A549 (cell line): Measurements from ENCODE around the gene SKAP1. TPM values are rescaled to one million over a fixed set of nuclear protein-coding genes. Genes with fewer than 3 reads are reported as not detected.
A peak's percentile ranks its signal among the peaks of the same experiment; 100 is the strongest.

Experiments
- ATAC-seq, 2 experiments: fragments of 200-7000 bp in 1 of 2; fragments of >200 bp in 1 of 2; cut with Nextera tagmentation in 1 of 2; cut with Tn5 transposase in 1 of 2; 3 replicates each; pipeline versions ENCODE4 v1.8.0 to v1.9.1; 2018 to 2020; ENCODE audit warnings: mild to moderate bottlenecking in 1 of 2, moderate library complexity in 1 of 2
- CTCF ChIA-PET: fragments of 300-600 bp; sonication (Branson Sonifier 250); formaldehyde crosslinking; extraction: SDS; loops from one replicate; lab custom pipeline; 2021; ENCODE audit warnings: antibody characterized with exemption, inconsistent platforms; lab: Yijun Ruan, JAX
- POLR2A ChIA-PET: fragments of 350-600 bp; formaldehyde crosslinking; extraction: SDS; loops from one replicate; lab custom pipeline; 2021; ENCODE audit warnings: antibody characterized with exemption, inconsistent platforms; lab: Yijun Ruan, JAX
- DNase-seq, 2 experiments: peaks; one replicate each; pipeline versions ENCODE4 v3.0.0 to v3.0.0-alpha.2; 2011 to 2016; ENCODE audit warnings: low read depth in 1 of 2, low spot score in 1 of 2
- FAIRE-seq: peaks from 2 replicates; lab custom pipeline; 2011; peaks lifted over from hg19 to GRCh38; lab: Jason Lieb, UNC
- H3K27ac ChIP-seq, 2 experiments: fragments of >200 bp; sonication (Bioruptor Twin); formaldehyde crosslinking; 3 replicates each; pipeline ENCODE4 v1.5.1; 2016 to 2017
- H3K4me1 ChIP-seq: fragments of >200 bp; sonication (Bioruptor Twin); formaldehyde crosslinking; 3 replicates; pipeline ENCODE4 v1.6.1; 2016
- H3K4me2 ChIP-seq: fragments of >200 bp; sonication (Bioruptor Twin); formaldehyde crosslinking; 3 replicates; pipeline ENCODE4 v1.6.1; 2016
- H3K4me3 ChIP-seq: fragments of >200 bp; sonication (Bioruptor Twin); formaldehyde crosslinking; 3 replicates; pipeline ENCODE4 v1.5.1; 2016
- H3K9me3 ChIP-seq: fragments of >200 bp; sonication (Bioruptor Twin); formaldehyde crosslinking; 3 replicates; pipeline ENCODE4 v1.6.1; 2016
- EHF ChIP-seq: fragments of 250-450 bp; sonication (Bioruptor Pico); IDR thresholded peaks from 2 replicates; pipeline ENCODE4 v1.5.0; 2020; ENCODE audit warnings: mild to moderate bottlenecking
- EHMT2 ChIP-seq: fragments of 200-600 bp; sonication (generic); IDR thresholded peaks from 2 replicates; pipeline ENCODE4 v1.6.1; 2016; ENCODE audit warnings: antibody characterized with exemption, low read depth, mild to moderate bottlenecking, moderate library complexity
- EP300 ChIP-seq, 2 experiments: fragments of >200 bp; sonication (Bioruptor Twin); formaldehyde crosslinking; IDR thresholded peaks; 2 replicates in 1 of 2; 3 replicates in 1 of 2; pipeline ENCODE4 v1.6.1; 2016 to 2017
- ESRRA ChIP-seq: fragments of 150-350 bp; IDR thresholded peaks from 2 replicates; pipeline ENCODE4 v1.6.1; 2014; ENCODE audit warnings: mild to moderate bottlenecking, low read length, borderline replicate concordance
- FOSB ChIP-seq: fragments of 250-450 bp; sonication (Bioruptor Pico); IDR thresholded peaks from 2 replicates; pipeline ENCODE4 v1.5.0; 2020; ENCODE audit warnings: mild to moderate bottlenecking, moderate library complexity
- HEYL ChIP-seq: fragments of 250-450 bp; sonication (Bioruptor Pico); IDR thresholded peaks from 2 replicates; pipeline ENCODE4 v1.8.0; 2021; ENCODE audit warnings: mild to moderate bottlenecking, moderate library complexity
- JUN ChIP-seq, 2 experiments: fragments of >200 bp; sonication (Bioruptor Twin); formaldehyde crosslinking; IDR thresholded peaks; 2 replicates in 1 of 2; 3 replicates in 1 of 2; pipeline ENCODE4 v1.6.1; 2016 to 2017
- KDM1A ChIP-seq: fragments of 200-600 bp; sonication (generic); IDR thresholded peaks from 2 replicates; pipeline ENCODE4 v1.6.1; 2016; ENCODE audit warnings: low read depth, mild to moderate bottlenecking
- MAZ ChIP-seq: fragments of 150-350 bp; IDR thresholded peaks from 2 replicates; pipeline ENCODE4 v1.6.1; 2014; ENCODE audit warnings: antibody characterized with exemption, low read depth, low read length, borderline replicate concordance
- RFX5 ChIP-seq: fragments of 450-650 bp; IDR thresholded peaks from 2 replicates; pipeline ENCODE4 v1.7.1; 2014; ENCODE audit warnings: antibody characterized with exemption, mild to moderate bottlenecking, moderate library complexity
- RNF2 ChIP-seq: fragments of 200-600 bp; sonication (generic); IDR thresholded peaks from 2 replicates; pipeline ENCODE4 v1.6.1; 2016; ENCODE audit warnings: low read depth, mild to moderate bottlenecking, antibody characterized with exemption, moderate library complexity, borderline replicate concordance
- SREBF2 ChIP-seq: fragments of 450-650 bp; IDR thresholded peaks from 2 replicates; pipeline ENCODE4 v1.6.1; 2014; ENCODE audit warnings: mild to moderate bottlenecking, moderate library complexity
- WGBS: methylation state at CpG from one replicate; pipeline ENCODE4 v1.1.6; 2017; ENCODE audit errors: missing lambda C conversion rate; 5-methylcytosine and 5-hydroxymethylcytosine counted together
- polyA plus RNA-seq, 4 experiments: library from polyadenylated mRNA; depleted of rRNA in 3 of 4; stranded (reverse); fragments of >200 nt; fragmentation: RNase III in 1 of 4; extraction: RNeasy Plus Mini Kit Qiagen cat#74134 plus additional on column Dnase treatment in 1 of 4; gene quantifications; 2 replicates in 3 of 4; 3 replicates in 1 of 4; pipeline ENCODE4 v1.2.3, GENCODE V29; 2011 to 2017
- TF ChIP-seq, protein P1 (sequence below): fragments of 450-650 bp; IDR thresholded peaks from 2 replicates; pipeline ENCODE4 v1.6.1; 2014; ENCODE audit warnings: antibody characterized with exemption
- TF ChIP-seq, protein P2 (sequence below): IDR thresholded peaks from 2 replicates; pipeline ENCODE4 v1.6.1; 2012
- TF ChIP-seq, protein P3 (sequence below): fragments of 250-450 bp; sonication (Bioruptor Pico); IDR thresholded peaks from 2 replicates; pipeline ENCODE4 v1.5.0; 2021; ENCODE audit warnings: mild to moderate bottlenecking, moderate library complexity, borderline replicate concordance
- TF ChIP-seq, protein P4 (sequence below): IDR thresholded peaks from 2 replicates; pipeline ENCODE4 v1.6.1; 2012; ENCODE audit warnings: low read depth, borderline replicate concordance
- TF ChIP-seq, protein P5 (sequence below): fragments of 150-350 bp; IDR thresholded peaks from 2 replicates; pipeline ENCODE4 v1.6.1; 2014; ENCODE audit warnings: low read depth, mild to moderate bottlenecking, low read length
- TF ChIP-seq, protein P6 (sequence below): fragments of 250-450 bp; sonication (Bioruptor Pico); IDR thresholded peaks from 2 replicates; pipeline ENCODE4 v1.5.0; 2020; ENCODE audit warnings: low read depth, mild to moderate bottlenecking, moderate library complexity

SKAP1 gene
- polyA plus RNA-seq, 2 of the 4 experiments (the other 2 are of a cell fraction) = 0.14 to 0.78 TPM

DNA sequence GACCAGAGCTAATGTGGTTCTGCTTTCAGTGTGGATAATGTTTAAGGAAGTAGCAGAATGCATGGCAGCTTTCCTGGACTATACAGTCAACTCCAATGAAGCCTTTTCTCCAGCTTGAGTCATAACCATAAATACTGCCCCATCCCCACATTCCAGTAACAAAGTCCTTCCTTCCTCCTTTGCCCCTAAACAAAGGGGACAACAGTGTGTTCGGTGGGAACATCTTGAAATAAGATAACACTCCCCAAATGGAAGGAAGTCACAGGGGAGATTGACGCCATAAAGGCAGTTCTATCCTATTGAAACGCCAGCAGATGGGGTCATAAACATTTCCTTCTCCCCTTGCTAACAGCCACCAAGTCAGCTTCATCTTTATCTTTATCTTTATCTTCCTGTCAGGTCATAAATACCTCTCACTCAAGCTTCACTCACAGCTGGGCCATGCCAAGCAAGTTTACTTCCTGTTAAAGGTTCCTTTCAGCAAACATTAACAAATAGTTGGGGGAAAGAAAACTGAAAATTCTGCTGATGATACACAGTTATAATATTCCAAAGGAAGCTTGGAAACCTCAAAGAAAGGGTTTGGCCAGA lies 185.8 kb downstream of the SKAP1 start (continued):
- TF ChIP-seq EHMT2 (no peak), FOSB (no peak), HEYL (CRISPR knock-in tag) (no peak), EHF (CRISPR knock-in tag) (no peak; the same call in 1 of the 2 replicates), ESRRA (no peak), SREBF2 (no peak), RNF2 (no peak), MAZ (no peak), KDM1A (no peak)
- TF ChIP-seq, protein P1, sequence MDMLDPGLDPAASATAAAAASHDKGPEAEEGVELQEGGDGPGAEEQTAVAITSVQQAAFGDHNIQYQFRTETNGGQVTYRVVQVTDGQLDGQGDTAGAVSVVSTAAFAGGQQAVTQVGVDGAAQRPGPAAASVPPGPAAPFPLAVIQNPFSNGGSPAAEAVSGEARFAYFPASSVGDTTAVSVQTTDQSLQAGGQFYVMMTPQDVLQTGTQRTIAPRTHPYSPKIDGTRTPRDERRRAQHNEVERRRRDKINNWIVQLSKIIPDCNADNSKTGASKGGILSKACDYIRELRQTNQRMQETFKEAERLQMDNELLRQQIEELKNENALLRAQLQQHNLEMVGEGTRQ = no peak
- TF ChIP-seq, protein P2, sequence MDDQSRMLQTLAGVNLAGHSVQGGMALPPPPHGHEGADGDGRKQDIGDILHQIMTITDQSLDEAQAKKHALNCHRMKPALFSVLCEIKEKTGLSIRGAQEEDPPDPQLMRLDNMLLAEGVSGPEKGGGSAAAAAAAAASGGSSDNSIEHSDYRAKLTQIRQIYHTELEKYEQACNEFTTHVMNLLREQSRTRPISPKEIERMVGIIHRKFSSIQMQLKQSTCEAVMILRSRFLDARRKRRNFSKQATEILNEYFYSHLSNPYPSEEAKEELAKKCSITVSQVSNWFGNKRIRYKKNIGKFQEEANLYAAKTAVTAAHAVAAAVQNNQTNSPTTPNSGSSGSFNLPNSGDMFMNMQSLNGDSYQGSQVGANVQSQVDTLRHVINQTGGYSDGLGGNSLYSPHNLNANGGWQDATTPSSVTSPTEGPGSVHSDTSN = 0 out of 2 replicates have a peak, but pooled peaks have one; percentile 62
- TF ChIP-seq, protein P3, sequence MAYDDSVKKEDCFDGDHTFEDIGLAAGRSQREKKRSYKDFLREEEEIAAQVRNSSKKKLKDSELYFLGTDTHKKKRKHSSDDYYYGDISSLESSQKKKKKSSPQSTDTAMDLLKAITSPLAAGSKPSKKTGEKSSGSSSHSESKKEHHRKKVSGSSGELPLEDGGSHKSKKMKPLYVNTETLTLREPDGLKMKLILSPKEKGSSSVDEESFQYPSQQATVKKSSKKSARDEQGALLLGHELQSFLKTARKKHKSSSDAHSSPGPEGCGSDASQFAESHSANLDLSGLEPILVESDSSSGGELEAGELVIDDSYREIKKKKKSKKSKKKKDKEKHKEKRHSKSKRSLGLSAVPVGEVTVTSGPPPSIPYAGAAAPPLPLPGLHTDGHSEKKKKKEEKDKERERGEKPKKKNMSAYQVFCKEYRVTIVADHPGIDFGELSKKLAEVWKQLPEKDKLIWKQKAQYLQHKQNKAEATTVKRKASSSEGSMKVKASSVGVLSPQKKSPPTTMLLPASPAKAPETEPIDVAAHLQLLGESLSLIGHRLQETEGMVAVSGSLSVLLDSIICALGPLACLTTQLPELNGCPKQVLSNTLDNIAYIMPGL (CRISPR knock-in tag) = no peak

DNA sequence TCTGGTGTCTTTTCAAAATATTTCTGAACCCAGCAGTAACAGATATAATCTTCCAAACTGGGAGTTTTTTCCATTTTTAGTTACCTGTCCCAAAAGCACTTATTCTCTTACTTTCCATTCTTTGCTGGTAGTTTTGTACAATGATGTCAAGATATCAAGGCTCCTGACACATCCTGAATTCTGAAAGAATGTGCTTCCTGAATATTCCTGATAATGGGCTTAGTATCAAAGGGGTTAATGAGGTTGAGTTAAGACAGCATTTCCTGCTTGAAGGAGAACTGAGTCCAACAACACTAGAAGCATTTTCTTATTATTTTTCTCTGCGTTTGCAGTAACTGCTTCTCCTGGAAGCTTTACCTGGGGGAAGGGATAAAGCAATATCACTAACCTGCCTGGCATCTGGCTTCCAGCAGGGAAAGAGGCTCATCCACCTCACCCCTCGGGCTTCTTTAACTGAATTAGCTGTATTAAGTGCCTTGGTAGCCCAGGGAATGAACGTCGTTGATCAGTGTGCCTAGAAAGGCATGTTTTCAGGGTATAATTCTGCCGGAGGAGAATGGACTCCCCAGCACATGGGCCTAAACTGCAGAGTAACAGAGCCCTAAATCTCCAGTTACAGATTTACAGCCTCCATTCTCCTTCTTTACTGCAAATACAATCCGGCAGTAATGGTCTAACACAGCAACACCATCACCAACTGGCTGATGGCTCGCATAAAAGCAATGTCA lies 188.1 kb downstream of the SKAP1 start:
- TF ChIP-seq, protein P4, sequence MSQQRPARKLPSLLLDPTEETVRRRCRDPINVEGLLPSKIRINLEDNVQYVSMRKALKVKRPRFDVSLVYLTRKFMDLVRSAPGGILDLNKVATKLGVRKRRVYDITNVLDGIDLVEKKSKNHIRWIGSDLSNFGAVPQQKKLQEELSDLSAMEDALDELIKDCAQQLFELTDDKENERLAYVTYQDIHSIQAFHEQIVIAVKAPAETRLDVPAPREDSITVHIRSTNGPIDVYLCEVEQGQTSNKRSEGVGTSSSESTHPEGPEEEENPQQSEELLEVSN = no peak
- TF ChIP-seq, protein P5, sequence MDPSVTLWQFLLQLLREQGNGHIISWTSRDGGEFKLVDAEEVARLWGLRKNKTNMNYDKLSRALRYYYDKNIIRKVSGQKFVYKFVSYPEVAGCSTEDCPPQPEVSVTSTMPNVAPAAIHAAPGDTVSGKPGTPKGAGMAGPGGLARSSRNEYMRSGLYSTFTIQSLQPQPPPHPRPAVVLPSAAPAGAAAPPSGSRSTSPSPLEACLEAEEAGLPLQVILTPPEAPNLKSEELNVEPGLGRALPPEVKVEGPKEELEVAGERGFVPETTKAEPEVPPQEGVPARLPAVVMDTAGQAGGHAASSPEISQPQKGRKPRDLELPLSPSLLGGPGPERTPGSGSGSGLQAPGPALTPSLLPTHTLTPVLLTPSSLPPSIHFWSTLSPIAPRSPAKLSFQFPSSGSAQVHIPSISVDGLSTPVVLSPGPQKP = no peak
- TF ChIP-seq JUN (IDR thresholded peaks at IDR 0.05) (no peak), HEYL (CRISPR knock-in tag) (0 out of 2 replicates have a peak, but pooled peaks have one; percentile 4), EP300 (IDR thresholded peaks at IDR 0.05) (no peak), RFX5 (no peak)
- TF ChIP-seq, protein P6, sequence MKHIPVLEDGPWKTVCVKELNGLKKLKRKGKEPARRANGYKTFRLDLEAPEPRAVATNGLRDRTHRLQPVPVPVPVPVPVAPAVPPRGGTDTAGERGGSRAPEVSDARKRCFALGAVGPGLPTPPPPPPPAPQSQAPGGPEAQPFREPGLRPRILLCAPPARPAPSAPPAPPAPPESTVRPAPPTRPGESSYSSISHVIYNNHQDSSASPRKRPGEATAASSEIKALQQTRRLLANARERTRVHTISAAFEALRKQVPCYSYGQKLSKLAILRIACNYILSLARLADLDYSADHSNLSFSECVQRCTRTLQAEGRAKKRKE (CRISPR knock-in tag) = no peak
- Histone ChIP-seq H3K27ac (peak overlapping the region; percentile 62 to 77), H3K9me3 (no peaks in the 10 kb centered on the region), H3K4me1 (peaks cover 82% of the 10 kb centered on the region), H3K4me2 (peak overlapping the region; percentile 40; the same call in 2 of the 3 replicates), H3K4me3 (no peak overlapping the region)
- FAIRE-seq = no peak
- no peak for ATAC-seq
- POLR2A ChIA-PET = no interaction called here
- CTCF ChIA-PET = interaction anchor here (1.4 to 15.3 kb wide), 3 partner anchors 20 to 351 kb away, joined by 3 to 217 read pairs (median 4); partner anchors contain the start of gene HOXB5
- 84% methylated on average over 7 of the region's 7 CpGs for WGBS
- no peak for DNase-seq
